ENCODE measurements around the gene PDGFD.

PDGFD gene

GRCh38 chr11:104146421-104146820, 17.5 kb downstream of the PDGFD start:
- DNase-seq (ENCODE audit: low read depth in 2 of 2, low spot score in 1 of 2), result no peak

- no peak for DNase-seq (ENCODE audit: low read depth in 2 of 2, low spot score in 1 of 2)
These were observed 18.9 kb downstream of the PDGFD start for GRCh38 chr11:104145062-104145461.

GRCh38 chr11:104142698-104143097, 21.2 kb downstream of the PDGFD start:
- DNase-seq (ENCODE audit: low read depth in 2 of 2, low spot score in 1 of 2), result no peak

- DNase-seq (ENCODE audit: low read depth in 2 of 2, low spot score in 1 of 2), result no peak
These were observed 27.1 kb downstream of the PDGFD start for GRCh38 chr11:104136861-104137260.

- DNase-seq (ENCODE audit: low read depth in 2 of 2, low spot score in 1 of 2), result no peak
These were observed 29.2 kb downstream of the PDGFD start for GRCh38 chr11:104134745-104135144.

GRCh38 chr11:104130161-104130560, 33.8 kb downstream of the PDGFD start:
- DNase-seq (ENCODE audit: low read depth in 2 of 2, low spot score in 1 of 2), result no peak

- no peak for DNase-seq (ENCODE audit: low read depth in 2 of 2, low spot score in 1 of 2)
These were observed 34.8 kb downstream of the PDGFD start for GRCh38 chr11:104129145-104129544.

GRCh38 chr11:104127828-104128227, 36.1 kb downstream of the PDGFD start:
- DNase-seq (ENCODE audit: low read depth in 2 of 2, low spot score in 1 of 2), result no peak

GRCh38 chr11:104126464-104126863, 37.5 kb downstream of the PDGFD start:
- DNase-seq (ENCODE audit: low read depth in 2 of 2, low spot score in 1 of 2), result no peak

GRCh38 chr11:104124979-104125378, 39.0 kb downstream of the PDGFD start:
- no peak for DNase-seq (ENCODE audit: low read depth in 2 of 2, low spot score in 1 of 2)

- DNase-seq (ENCODE audit: low read depth in 2 of 2, low spot score in 1 of 2), result no peak
These were observed 41.1 kb downstream of the PDGFD start for GRCh38 chr11:104122836-104123235.

GRCh38 chr11:104122011-104122635, 41.8 kb downstream of the PDGFD start:
- no peak for DNase-seq (ENCODE audit: low read depth in 2 of 2, low spot score in 1 of 2)

- DNase-seq (ENCODE audit: low read depth in 2 of 2, low spot score in 1 of 2), result no peak
These were observed 43.3 kb downstream of the PDGFD start for GRCh38 chr11:104120493-104121137.

GRCh38 chr11:104118105-104118744, 45.7 kb downstream of the PDGFD start:
- no peak for DNase-seq (ENCODE audit: low read depth in 2 of 2, low spot score in 1 of 2)

GRCh38 chr11:104113541-104113940, 50.4 kb downstream of the PDGFD start:
- DNase-seq (ENCODE audit: low read depth in 2 of 2, low spot score in 1 of 2), result no peak

GRCh38 chr11:104106136-104106754, 57.7 kb downstream of the PDGFD start:
- no peak for DNase-seq (ENCODE audit: low read depth in 2 of 2, low spot score in 1 of 2)

GRCh38 chr11:104105155-104105554, 58.8 kb downstream of the PDGFD start:
- DNase-seq (ENCODE audit: low read depth in 2 of 2, low spot score in 1 of 2), result no peak

GRCh38 chr11:104104664-104105063, 59.3 kb downstream of the PDGFD start:
- DNase-seq (ENCODE audit: low read depth in 2 of 2, low spot score in 1 of 2), result no peak

- DNase-seq (ENCODE audit: low read depth in 2 of 2, low spot score in 1 of 2), result no peak
These were observed 59.7 kb downstream of the PDGFD start for GRCh38 chr11:104104201-104104600.

- no peak for DNase-seq (ENCODE audit: low read depth in 2 of 2, low spot score in 1 of 2)
These were observed 65.4 kb downstream of the PDGFD start for GRCh38 chr11:104098555-104098954.

- no peak for DNase-seq (ENCODE audit: low read depth in 2 of 2, low spot score in 1 of 2)
These were observed 65.8 kb downstream of the PDGFD start for GRCh38 chr11:104098132-104098531.

GRCh38 chr11:104096900-104097299, 67.0 kb downstream of the PDGFD start:
- no peak for DNase-seq (ENCODE audit: low read depth in 2 of 2, low spot score in 1 of 2)

Data from stimulated activated CD8-positive, alpha-beta memory T cell treated with anti-CD3 and anti-CD28 coated beads, Interleukin-4, amount 100 ng/mL, for 4 hours (primary cell).